ENCODE data around the gene ZNF70. TPM values are rescaled to one million over a fixed set of nuclear protein-coding genes. Genes with fewer than 3 reads are reported as not detected.

Gene ZNF70
- total and polyA plus RNA-seq, 2 of the 13 experiments (the other 11 are each of a cell fraction or from before 2014, with no cell fraction given) = 0.62 to 3.6 TPM

DNA sequence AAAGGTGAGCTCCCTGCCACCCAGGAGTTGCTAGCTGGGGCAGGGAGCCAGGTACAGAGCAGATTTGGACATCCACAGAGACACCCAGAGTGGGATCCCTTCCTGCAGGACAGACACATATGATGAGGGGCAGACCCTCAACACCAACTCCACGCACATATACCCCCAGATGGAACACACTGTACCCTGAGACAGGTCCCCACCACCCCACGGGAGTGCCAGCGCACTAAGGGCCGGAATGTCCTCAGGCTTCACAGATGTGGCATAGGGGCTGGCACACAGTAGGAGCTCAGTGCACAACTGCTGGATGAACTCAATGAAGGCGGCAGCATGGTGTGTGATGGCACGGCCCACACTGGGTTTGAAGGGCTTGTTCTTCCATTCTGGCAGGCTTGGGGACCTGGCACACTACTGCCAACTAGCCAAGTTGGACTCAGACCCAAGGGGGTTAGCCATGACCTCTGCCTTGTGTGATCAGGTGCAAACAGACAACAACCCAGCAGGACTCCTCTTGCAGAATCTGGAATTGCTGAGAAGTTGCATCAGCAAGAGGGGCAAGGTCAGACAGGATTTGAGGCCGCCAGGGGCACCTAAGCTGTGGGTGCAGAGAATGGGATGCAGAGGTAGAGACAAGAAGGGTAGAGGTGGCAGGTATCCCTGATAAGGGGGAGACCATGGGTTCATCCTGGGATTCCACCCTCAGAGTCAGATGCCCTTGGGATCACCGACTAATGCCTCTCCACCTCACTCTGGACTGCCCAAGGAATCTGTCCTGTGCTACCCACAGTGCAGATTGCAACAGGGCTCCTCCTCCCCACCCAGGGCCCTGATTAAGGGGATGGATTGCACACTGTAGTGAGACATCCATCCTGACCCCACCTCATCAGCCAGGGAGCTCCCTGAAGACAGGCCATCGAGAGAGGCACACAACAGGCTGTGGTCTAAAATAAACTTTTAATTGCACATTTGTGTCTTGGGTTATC, 14.3 kb upstream of the ZNF70 start (continued):
- TF ChIP-seq, protein P1, sequence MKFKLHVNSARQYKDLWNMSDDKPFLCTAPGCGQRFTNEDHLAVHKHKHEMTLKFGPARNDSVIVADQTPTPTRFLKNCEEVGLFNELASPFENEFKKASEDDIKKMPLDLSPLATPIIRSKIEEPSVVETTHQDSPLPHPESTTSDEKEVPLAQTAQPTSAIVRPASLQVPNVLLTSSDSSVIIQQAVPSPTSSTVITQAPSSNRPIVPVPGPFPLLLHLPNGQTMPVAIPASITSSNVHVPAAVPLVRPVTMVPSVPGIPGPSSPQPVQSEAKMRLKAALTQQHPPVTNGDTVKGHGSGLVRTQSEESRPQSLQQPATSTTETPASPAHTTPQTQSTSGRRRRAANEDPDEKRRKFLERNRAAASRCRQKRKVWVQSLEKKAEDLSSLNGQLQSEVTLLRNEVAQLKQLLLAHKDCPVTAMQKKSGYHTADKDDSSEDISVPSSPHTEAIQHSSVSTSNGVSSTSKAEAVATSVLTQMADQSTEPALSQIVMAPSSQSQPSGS (CRISPR knock-in tag; IDR thresholded peaks at IDR 0.05) = no peak
- TF ChIP-seq, protein P2, sequence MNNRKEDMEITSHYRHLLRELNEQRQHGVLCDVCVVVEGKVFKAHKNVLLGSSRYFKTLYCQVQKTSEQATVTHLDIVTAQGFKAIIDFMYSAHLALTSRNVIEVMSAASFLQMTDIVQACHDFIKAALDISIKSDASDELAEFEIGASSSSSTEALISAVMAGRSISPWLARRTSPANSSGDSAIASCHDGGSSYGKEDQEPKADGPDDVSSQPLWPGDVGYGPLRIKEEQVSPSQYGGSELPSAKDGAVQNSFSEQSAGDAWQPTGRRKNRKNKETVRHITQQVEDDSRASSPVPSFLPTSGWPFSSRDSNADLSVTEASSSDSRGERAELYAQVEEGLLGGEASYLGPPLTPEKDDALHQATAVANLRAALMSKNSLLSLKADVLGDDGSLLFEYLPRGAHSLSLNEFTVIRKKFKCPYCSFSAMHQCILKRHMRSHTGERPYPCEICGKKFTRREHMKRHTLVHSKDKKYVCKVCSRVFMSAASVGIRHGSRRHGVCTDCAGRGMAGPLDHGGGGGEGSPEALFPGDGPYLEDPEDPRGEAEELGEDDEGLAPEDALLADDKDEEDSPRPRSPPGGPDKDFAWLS (CRISPR knock-in tag; IDR thresholded peaks at IDR 0.05; ENCODE audit: borderline replicate concordance) = no peak
- TF ChIP-seq GATAD2A (CRISPR knock-in tag; IDR thresholded peaks at IDR 0.05) (peak; percentile 97), AGO2 (optimal IDR thresholded peaks at IDR 0.05; ENCODE audit: low read depth, low read length) (peak; percentile 7), MATR3 (CRISPR knock-in tag; IDR thresholded peaks at IDR 0.05) (no peak), MAZ (IDR thresholded peaks at IDR 0.05; ENCODE audit: borderline replicate concordance, low read depth, low read length) (no peak), MAZ (CRISPR knock-in tag; IDR thresholded peaks at IDR 0.05; ENCODE audit: low read depth) (peak; percentile 82), POLR2A (IDR thresholded peaks at IDR 0.05; ENCODE audit: insufficient read depth in 1 of 2, low read depth in 2 of 2, low read length in 2 of 2) (peak in 1 of 2 experiments; percentile 36; a peak in 3 of 4 replicates), MED1 (CRISPR knock-in tag; IDR thresholded peaks at IDR 0.05) (peak; percentile 80), SKI (IDR thresholded peaks at IDR 0.05; ENCODE audit: partially characterized antibody) (peak; percentile 18), ZNF703 (CRISPR knock-in tag; IDR thresholded peaks at IDR 0.05; ENCODE audit: borderline replicate concordance) (no peak), NR2F6 (IDR thresholded peaks at IDR 0.05) (peak; percentile 74), NR2F6 (CRISPR knock-in tag; IDR thresholded peaks at IDR 0.05) (peak; percentile 73), ZNF331 (CRISPR knock-in tag; IDR thresholded peaks at IDR 0.05) (peak; percentile 45; the same call in 1 of the 2 replicates), SIN3A (IDR thresholded peaks at IDR 0.05; ENCODE audit: borderline replicate concordance, low read depth, low read length) (peak; percentile 14; the same call in 1 of the 2 replicates), KAT7 (CRISPR knock-in tag; IDR thresholded peaks at IDR 0.05; ENCODE audit: borderline replicate concordance) (0 out of 2 replicates have a peak, but pooled peaks have one; percentile 48), ZNF644 (CRISPR knock-in tag; IDR thresholded peaks at IDR 0.05; ENCODE audit: low read depth) (peak; percentile 59; the same call in 1 of the 2 replicates)
- TF ChIP-seq, protein P3, sequence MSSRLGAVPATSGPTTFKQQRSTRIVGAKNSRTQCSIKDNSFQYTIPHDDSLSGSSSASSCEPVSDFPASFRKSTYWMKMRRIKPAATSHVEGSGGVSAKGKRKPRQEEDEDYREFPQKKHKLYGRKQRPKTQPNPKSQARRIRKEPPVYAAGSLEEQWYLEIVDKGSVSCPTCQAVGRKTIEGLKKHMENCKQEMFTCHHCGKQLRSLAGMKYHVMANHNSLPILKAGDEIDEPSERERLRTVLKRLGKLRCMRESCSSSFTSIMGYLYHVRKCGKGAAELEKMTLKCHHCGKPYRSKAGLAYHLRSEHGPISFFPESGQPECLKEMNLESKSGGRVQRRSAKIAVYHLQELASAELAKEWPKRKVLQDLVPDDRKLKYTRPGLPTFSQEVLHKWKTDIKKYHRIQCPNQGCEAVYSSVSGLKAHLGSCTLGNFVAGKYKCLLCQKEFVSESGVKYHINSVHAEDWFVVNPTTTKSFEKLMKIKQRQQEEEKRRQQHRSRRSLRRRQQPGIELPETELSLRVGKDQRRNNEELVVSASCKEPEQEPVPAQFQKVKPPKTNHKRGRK (CRISPR knock-in tag; IDR thresholded peaks at IDR 0.05) = no peak
- TF ChIP-seq, protein P4, sequence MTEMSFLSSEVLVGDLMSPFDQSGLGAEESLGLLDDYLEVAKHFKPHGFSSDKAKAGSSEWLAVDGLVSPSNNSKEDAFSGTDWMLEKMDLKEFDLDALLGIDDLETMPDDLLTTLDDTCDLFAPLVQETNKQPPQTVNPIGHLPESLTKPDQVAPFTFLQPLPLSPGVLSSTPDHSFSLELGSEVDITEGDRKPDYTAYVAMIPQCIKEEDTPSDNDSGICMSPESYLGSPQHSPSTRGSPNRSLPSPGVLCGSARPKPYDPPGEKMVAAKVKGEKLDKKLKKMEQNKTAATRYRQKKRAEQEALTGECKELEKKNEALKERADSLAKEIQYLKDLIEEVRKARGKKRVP (CRISPR knock-in tag; IDR thresholded peaks at IDR 0.05) = peak; percentile 53 to 100; a peak in 3 of 4 replicates
- TF ChIP-seq, protein P5, sequence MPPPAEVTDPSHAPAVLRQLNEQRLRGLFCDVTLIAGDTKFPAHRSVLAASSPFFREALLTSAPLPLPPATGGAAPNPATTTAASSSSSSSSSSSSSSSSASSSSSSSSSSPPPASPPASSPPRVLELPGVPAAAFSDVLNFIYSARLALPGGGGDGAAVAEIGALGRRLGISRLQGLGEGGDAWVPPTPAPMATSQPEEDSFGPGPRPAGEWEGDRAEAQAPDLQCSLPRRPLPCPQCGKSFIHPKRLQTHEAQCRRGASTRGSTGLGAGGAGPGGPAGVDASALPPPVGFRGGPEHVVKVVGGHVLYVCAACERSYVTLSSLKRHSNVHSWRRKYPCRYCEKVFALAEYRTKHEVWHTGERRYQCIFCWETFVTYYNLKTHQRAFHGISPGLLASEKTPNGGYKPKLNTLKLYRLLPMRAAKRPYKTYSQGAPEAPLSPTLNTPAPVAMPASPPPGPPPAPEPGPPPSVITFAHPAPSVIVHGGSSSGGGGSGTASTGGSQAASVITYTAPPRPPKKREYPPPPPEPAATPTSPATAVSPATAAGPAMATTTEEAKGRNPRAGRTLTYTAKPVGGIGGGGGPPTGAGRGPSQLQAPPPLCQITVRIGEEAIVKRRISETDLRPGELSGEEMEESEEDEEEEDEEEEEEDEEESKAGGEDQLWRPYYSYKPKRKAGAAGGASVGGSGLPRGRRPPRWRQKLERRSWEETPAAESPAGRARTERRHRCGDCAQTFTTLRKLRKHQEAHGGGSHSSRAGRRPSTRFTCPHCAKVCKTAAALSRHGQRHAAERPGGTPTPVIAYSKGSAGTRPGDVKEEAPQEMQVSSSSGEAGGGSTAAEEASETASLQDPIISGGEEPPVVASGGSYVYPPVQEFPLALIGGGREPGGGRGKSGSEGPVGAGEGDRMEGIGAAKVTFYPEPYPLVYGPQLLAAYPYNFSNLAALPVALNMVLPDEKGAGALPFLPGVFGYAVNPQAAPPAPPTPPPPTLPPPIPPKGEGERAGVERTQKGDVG (CRISPR knock-in tag; IDR thresholded peaks at IDR 0.05; ENCODE audit: borderline replicate concordance) = 0 out of 2 replicates have a peak, but pooled peaks have one; percentile 64
